ENCODE results near the gene FUT7.

Gene FUT7

DNA sequence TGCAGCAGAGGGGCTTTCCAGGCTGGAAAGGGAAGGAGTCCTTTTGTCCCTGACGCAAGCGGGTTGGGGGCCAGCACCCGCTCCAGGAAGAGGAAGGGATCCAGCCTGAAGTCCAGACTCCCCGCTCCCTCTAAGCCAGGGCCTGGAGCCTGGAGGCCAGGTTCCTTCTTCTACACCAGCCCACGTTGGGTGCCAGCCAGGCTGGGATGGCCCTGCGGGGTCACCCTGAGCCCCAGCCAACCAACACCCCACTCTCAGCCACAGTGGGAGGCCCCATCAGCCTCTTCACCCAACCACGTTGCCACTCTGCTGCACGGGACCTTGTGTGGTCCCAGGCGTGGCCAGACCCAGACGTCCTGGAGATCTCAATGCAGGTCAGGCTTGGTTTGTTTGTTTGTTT is 970 bp upstream of the FUT7 start:
- DNase-seq = peak; percentile 40

DNA sequence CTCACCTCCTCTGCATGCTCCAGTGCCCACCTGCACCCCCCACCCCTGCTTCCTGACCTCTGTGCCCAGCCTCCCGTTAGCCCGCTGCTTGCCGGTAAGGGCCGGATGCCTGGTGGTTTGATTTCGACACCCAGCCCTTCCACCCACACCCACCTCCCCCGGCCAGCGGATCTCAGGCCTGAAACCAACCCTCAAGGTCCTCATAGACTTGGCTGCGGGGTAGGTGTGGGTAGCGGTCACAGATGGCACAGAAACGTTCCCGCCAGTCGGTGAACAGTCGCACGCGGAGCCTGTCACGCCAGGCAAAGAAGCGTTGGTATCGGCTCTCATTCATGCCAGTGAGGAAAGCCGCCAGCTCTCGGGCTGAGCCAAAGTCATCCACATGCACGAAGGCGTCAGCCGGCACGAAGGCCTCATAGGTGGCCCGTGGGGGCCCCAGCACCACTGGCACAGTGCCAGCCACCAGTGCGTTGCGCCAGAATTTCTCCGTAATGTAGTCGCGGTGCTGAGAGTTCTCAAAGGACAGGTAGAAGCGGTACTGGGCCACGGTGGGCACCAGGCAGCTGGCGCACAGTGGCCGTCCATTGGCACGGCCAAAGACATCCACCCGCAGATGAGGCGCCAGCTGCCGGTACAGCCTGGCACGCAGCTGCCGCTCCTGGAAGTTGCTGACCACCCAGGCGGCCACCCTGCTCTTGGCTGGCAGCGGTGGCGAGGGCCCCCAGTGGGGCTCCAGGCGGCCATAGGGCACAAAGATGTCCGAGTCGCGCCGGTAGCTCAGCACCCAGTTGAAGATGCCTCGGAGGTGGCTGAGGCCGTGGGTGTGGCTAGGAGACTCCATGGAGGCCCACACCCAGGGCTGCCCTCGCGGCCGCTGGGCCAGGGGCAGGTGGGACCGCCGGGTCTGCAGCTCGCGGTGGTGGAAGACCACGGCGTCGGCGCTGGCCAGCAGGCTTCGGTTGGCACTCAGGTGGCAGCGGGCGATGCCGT is 1.1 kb downstream of the FUT7 start:
- DNase-seq = peak; percentile 60

DNA sequence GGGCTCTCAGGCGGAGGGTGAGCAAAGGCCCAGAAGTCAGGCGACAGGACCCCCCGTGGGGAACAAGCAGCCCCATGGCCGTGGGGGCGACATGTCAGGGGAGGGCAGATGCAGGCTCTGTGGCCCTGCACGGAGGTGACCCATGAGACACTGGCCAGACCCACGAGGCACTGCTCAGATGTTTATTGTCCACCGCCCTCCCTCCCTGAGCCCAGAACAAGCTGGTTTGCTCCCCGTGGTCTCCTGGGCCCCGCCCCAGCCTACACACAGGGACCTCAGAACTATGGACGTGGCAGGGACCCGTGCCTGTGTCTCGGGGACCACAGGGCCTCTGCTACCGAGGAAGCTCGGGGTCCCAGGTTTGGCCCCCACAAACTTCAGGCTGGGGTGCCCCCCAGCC is 1.9 kb downstream of the FUT7 start:
- no peak for DNase-seq

DNA sequence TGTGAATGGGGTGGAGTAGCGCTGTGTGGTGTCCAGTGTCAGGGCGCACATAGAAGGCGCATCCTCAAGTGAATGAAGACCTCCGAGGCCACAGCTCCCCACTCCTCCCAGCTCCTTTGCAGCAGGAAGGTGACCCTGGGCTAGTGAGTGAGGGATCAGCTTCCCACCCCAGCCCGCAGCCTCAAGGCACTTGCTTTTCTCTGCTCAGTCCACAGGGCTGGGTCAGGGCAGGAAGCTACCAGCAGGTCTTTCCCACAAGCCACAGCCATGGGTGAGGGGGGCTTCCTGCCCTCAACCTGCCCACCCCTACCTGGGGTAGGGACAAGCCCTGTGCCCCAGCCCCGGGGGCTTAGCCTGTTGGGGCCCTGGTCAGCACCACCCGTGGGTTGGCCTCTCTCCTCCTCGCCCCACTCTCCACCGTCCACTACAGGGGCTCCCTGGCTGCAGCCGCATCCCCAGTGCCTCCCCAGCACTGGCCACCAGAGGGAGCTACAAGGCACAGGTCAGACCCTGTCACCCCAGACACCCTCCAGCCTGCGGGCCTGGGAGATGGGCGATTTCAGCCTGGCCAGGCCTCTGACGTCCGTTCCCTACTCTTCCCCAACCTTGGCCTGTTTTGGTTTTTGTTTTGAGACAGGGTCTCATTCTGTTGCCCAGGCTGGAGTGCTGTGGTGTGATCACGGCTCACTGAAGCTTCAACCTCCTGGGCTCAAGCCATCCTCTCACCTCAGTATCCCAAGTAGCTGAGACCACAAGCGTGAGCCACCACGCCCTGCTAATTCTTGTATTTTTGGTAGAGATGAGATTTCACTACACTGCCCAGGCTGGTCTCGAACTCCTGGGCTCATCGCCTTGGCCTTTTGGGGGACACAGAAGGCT is 2.6 kb downstream of the FUT7 start:
- DNase-seq = peak; percentile 70

DNA sequence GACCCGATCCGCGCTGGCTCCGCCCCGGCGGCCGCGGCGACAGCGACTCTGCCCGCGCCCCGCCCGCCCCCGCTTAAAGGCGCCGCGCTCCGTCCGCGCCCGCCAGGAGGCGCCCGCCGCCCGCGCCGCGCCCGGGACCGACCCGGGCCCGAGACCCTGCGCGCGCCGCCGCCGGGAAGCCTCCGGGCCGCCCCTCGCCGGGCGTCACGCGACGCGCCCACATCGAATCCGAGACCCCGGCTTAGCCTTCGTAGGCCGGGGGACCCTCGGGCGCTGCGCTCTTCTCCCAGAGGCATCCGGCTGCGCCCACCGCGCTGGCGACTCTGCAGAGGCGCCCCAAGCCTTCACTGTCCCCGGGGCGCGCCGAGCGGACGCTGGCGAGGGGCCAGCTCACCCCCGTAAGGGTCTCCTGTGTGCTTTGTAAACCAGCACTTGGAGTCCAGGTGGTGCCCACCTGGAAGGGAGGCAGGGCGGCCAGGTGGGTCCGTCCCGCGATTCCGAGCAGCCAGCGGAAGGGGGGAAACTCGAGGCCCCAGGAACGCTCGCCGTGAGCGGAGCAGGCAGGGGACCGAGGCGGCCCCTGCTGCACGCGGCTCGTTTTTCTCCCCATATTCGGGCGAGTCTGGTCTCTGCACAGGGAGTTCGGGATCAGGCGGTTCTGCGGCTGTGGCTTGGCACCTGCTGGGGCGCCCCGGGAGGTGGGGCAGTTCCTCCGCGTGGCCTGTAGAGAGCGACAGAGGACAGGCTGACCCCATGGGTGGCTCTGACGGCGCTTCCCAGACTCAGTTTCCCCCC is 3.4 kb downstream of the FUT7 start:
- peak; percentile 76 for DNase-seq

DNA sequence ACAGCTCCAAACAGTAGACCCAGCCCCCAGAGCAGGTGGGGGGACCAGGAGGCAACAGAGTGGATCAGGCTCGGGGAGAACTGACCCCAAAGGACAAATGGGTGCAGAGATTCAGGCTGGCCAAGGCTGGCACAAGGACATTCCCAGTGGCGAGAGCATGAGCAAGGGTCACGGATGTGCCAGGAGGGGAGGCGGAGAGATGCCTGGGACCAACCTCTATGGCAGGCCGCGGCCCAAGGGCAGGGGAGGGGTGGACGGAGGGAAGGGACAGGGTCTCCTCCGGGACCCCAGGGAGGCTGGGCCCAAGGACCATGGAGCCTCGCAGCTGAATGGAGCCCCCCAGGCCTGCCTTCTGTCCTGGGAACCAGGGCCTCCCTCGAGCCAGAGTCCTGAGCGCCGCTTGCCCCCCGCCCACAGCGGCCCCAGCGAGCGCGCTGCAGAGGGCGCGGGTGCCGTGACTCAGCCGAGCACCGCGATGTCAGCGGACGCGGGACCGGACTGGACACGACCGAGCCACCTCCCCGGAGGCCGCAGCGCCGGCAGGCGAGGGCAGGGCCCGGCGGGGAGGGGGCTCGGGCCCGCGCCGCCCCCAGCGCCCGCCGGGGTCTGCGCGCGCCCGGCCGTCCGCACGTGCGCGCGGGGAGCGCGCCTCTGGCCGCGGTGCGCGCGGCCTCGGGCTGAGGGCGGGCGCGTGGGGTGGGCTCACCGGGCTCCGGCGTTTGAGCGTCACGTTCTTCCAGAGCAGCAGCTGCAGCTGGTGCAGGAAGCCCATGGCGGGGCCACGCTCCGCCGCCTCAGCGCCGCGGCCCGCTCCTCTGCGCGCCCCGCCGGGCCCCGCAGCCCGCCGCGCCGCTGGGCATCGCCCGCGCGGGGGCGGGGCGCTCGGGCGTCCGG is 4.3 kb downstream of the FUT7 start, which contains the start of gene ABCA2:
TSS of gene ABCA2 (minus strand) at position 869 of the 894 bp plus-strand sequence. CDS start at position 772, 97 bp downstream.
- no peak for DNase-seq

DNA sequence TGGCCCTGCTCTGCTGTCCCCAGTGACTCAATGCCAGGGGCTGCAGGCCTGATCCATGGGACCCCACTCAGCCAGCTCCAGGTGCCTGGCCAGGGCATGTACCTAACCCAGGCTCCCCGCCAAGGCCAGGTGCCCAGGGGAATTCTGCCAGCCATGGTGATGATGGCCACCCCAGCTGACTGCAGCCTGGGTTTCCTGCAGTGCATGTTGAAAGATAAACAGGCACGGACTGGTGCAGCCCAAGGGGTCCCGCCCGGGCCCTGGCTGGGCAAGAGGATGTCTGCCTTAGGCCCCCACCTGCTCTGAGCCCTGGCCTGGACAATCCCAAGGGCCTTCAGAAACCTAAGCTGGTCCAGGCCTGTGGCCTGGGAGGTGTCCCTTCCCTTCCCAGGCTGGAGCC is 5.1 kb downstream of the FUT7 start:
- DNase-seq = no peak

DNA sequence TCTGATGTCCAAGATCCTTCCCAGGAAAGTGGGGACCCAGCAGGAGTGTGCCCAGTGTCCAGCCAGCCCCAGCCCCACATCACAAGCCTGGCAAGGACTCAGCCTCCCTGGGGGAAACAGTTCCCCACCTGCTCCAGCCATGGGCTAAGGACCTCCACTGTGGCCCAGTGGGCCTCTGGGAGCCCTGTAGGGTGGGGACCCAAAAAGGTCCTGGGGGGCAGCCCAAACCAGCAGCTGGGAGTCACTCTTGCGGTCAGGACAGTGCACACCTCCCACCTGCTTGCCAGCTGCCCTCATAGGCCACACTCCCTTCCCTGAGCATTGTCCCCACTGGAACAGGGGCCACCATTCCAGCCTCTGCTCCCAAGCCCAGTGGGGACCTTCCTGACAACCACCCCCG is 5.5 kb downstream of the FUT7 start:
- no peak for DNase-seq

DNA sequence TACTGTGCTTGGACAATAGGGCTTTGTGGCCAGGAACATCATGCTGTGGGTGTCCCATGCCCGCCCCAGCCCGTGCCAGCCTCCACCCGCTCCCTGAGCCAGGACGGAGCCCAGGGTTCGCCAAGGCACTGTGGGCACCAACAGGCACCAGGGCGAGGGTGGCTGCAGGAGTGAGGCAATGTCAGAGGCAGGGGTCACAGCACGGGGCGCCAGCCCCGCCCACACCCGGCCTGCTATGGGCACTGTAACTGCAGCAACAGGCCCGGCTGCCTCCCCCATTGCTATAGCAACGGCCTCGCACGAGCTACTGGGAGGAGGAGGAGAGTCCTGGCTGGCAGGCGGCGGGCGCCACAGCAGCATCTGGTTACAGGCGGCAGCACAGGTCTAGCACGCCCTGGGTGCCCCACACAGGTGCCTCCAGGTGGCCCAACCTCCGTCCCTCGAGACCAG is 6.3 kb downstream of the FUT7 start:
- peak; percentile 28 for DNase-seq

DNA sequence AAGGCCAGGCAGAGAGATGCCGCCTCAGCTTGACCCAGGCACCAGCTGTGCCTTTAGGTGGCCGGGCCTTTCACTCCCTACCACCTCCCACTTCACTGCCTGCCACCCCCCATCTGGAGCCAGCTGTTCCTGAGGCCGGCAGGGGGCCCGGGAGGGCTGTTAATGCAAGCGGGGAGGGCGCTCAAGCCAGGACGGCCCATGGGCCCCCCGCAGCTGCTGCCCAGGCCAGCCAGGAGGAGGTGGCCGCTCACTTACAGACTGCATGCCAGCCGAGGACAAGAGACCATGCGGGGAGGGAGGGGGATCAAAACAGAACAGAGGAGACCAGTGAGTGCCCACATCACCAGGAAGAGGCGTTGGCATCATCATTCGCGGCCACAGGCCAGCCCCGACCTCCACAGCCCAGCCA is 8.3 kb downstream of the FUT7 start:
- no peak for DNase-seq

DNA sequence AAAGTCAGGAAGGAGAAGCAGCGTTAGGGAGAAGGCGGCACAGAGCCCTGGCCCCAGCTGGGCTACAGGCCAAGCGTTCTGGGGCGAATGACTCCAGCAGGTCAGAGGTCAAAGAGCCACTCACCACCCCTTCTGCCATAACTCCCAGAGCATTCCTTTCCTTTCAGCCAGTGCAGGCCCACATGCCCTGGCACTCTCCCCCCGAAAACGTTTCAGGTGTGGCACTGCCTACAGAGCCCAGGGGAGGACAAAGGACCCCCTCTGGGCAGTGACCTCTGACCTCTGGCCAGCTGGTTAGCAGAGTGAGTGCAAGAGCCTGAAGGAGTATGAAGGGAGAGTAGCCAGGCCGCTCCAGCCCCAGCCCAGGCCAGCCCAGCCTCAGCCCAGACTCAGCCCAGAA is 8.7 kb downstream of the FUT7 start:
- DNase-seq = no peak

DNA sequence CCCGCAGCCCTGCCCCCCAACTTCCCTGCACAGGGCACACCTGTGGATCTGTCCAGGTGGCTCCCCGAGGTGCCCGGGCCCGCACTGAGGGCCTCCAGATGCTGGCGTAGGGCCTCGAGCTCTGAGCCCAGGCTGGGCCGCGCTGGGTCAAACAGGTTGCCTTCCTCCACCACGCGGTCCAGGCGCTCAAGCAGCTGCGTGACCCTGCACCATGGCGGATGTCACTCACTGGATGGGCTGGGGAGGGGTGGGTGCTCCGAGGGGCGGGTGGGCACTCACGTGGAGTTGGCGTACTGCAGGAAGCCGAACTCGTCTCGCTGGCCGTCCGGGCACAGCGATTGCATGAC is 9.3 kb downstream of the FUT7 start:
- DNase-seq = no peak

DNA sequence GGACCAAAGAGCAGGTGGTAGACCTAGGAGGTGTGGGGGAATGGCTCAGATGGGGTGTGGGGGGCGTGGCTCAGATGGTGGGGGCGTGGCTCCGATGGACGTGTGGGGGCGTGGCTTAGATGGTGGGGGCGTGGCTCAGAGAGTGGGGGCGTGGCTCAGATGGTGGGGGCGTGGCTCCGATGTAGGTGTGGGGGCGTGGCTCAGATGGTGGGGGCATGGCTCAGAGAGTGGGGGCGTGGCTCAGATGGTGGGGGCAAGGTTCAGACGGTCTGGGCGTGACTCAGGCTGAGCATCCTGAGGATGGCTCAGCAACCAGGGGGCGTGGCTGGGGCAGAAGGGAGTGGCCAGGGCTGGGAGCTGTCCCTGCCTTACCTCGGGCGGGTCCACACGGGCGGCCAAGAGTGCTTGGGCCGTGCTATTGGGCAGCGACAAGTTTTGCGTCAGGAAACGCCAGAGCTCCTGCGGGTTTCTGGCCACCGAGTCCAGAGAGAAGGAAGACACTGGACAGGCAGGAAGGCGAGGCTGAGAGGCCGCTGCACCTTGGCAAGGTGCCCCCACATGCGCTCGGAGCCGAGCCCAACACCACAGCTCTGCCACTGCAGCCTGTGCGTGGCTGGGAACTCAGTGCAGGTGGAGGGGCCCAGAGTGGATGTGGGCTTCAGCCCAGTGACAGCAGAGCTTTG is 9.8 kb downstream of the FUT7 start:
- DNase-seq = peak; percentile 76

DNA sequence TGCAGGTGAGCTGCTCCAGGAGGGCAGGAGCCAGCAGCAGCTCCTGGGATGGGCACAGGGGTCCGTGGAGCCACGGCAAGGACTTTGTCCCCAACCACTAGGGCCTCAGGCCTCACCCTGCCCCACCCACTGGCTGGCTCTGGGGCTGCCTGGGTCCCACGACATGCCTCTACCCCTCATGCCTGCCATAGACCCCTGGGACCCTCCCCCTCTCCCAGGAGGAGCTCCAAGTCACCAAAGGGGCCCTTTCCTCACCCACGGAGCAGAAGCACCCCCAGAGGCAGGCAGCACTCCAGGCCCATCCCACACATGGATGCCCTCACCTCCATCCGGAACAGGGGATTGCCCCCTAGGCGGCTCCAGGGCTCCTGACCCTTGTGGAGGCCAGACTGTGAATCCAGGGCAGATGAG is 10.3 kb downstream of the FUT7 start:
- DNase-seq = no peak

DNA sequence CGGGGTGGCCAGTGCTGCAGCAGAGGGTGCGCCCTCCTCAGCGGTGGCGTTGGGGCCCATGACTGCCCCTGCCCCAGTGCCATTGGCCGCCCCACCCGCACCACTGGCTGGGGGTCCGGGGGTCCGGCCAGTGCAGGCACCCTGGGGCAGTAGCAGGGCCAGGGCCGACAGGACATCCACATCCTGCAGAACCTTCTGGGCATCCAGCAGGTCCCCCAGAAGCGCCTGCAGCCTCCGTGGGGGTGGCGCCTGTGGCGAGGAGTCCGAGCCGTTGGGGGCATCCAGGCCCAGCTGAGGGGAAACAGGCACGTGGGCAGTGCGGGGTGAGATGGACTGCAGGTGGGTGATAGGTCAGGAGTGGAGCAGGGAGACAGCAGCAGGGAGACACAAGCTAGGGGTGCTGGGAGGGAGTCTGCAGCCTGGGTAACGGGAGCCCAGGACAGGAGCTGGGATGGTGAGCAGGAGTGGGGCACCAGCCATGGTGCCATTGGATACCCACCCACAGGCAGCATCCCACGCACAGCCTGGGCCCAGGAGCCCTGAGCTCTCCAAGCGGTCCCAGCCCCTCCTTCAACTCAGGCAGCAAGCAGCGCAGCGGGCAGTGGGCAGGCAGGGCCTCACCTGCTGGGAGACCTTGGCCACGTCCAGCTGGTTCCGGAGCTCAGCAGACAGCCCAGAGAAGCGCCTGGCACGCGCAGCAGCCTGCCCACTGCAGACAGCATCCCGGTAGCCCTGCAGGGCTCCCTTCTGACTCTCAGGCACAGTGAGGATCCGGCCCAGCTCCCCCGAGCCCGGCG is 10.9 kb downstream of the FUT7 start:
- DNase-seq = no peak

DNA sequence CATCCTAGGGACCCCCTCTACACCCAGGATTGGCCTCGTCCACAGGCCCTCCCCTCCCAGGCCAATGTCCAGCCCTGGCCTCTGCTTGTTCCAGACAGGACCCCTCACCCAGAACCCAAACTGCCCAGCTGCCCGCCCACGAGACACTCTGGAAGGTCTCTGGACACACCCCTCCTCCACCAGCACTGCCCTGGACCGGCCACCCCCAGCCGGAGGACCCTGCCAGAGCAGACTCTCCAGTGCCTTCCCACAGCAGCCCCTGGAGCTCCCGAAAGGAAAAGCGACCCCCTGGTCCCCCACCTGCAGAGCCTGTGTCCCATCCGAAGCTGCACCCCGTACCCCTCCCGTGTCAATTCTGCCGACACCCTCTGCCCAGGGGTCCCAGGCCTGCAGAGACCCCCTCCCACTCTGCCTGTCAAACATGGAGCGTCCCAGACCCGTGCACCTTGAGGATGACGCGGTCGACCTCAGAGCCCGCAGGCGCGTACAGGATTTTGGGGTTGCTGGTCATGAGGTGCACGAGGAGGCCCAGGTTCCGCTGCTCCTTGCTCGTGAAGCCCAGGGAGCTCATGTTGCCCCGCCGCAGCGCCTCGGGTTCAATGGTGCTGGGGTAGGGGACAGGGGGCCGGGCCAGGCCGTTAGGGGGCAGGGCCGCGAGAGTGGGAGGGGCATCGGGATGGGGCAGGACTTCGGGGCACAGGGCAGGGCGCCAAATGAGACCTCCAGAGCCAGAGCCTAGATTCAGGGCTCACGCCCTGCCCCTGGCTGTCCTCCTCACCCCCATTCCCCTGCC is 11.8 kb downstream of the FUT7 start:
- DNase-seq = no peak

DNA sequence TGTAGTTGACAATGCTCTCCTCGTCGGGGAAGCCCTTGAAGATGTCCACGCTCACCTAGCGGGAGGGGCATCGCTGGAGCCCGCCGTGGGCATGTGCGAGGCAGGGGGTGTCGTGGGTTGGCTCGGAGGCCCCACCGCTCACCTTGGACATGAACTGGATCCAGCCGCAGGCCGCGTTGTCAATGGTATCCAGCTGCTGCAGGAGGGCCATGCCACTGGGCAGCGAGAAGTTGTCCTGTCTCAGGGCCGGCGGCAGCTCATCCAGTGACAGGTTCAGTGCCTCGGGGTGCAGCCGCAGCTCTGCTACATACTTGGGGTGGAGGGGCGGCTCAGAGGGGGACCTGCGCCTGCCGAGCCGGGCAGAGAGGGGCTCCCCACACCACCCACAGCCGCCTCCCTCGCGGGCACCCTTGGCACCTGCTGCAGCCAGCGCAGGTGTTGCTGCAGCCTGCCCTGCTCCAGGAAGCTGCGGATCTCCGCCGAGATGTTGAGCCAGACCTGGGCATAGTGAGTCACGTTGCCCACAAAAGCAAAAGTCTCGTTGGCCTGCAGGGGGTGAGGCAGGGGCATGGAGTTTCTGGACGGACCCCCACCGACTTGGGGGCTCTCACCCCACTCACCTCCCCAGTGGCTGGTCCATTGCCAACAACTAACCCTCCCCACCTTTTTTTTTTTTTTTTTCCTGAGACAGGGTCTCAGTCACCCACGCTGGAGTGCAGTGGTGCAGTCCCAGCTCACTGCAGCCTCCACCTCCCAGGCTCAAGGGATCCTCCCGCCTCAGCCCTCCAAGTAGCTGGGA is 12.9 kb downstream of the FUT7 start:
- DNase-seq = no peak

DNA sequence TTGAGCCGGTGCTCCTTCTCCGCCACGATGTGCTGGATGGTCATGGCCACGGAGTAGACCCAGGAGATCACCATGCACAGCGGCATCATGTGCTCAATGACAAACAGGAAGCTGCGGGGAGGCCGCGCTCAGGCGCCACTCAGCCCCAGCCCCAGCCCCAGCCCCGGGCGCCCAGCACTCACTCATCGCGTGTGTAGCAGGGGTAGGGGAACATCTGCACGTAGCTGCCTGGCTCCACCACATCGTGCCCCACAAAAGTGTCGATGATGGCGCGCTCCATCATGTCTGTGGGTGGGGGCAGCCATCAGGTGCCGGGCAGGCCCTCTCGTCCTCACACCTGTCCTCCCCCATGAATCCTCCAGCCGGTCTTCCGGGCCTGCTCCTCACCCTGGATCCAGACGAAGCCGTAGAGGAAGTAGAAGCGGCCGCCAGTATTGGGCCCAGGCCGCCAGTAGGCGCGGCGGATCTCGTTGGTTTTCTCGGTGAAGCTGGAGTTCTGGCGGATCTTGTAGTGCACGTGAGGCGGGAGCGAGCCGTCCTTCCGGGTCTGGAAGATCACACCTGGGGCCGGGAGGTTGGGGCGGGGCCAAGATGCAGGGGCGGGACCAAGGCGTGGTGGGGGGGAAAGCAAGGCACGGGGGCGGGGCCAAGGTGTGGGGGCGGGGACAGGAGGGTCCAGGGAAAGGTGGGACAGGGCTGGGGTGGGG is 13.9 kb downstream of the FUT7 start:
- DNase-seq = no peak
